Choroid plexus epithelial cell (primary cell): Measurements from ENCODE around the gene BBC3.

Source experiments
- DNase-seq: peaks from one replicate; pipeline ENCODE4 v3.0.0-alpha.2; 2010; ENCODE audit warnings: low read depth
- H3K4me3 ChIP-seq: 2 replicates; pipeline ENCODE4 v1.5.1; 2011; ENCODE audit warnings: low read depth, mild to moderate bottlenecking, control low read depth, low read length, moderate library complexity
- TF ChIP-seq, protein P1 (sequence below): conservative IDR thresholded peaks from 2 replicates; pipeline ENCODE4 v1.5.1; 2011; ENCODE audit warnings: low read depth, mild to moderate bottlenecking, control low read depth, inconsistent platforms, low read length, moderate library complexity

BBC3 gene

DNA sequence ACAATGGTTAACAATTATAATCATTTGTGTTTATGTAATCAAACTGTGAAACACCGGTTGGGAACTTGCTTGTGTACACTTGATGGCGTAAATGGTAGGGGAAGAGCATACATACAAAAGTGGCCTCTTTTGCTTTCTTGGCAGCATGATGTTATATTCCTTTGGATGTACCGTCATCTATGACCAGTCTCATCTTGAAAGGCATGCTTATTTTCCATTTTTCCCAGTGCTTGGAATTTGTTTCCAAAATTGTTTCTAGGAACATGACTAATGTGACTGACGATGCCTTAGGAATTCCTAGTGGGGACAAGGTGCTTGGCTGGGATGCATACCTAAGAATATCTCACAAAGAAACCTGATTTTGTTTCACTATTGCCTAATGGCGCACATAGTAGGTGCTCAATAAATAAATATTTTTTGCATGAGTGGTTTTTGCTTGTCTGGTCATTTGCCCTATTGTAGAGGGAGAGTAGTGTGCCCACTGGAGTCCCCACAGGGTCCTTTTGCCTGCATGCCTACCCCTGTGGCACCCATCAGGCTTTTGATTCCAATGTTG is 54.9 kb downstream of the BBC3 start:
- TF ChIP-seq, protein P1, sequence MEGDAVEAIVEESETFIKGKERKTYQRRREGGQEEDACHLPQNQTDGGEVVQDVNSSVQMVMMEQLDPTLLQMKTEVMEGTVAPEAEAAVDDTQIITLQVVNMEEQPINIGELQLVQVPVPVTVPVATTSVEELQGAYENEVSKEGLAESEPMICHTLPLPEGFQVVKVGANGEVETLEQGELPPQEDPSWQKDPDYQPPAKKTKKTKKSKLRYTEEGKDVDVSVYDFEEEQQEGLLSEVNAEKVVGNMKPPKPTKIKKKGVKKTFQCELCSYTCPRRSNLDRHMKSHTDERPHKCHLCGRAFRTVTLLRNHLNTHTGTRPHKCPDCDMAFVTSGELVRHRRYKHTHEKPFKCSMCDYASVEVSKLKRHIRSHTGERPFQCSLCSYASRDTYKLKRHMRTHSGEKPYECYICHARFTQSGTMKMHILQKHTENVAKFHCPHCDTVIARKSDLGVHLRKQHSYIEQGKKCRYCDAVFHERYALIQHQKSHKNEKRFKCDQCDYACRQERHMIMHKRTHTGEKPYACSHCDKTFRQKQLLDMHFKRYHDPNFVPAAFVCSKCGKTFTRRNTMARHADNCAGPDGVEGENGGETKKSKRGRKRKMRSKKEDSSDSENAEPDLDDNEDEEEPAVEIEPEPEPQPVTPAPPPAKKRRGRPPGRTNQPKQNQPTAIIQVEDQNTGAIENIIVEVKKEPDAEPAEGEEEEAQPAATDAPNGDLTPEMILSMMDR = no peak
- H3K4me3 ChIP-seq = no peak overlapping the region
- peak; percentile 65 for DNase-seq

DNA sequence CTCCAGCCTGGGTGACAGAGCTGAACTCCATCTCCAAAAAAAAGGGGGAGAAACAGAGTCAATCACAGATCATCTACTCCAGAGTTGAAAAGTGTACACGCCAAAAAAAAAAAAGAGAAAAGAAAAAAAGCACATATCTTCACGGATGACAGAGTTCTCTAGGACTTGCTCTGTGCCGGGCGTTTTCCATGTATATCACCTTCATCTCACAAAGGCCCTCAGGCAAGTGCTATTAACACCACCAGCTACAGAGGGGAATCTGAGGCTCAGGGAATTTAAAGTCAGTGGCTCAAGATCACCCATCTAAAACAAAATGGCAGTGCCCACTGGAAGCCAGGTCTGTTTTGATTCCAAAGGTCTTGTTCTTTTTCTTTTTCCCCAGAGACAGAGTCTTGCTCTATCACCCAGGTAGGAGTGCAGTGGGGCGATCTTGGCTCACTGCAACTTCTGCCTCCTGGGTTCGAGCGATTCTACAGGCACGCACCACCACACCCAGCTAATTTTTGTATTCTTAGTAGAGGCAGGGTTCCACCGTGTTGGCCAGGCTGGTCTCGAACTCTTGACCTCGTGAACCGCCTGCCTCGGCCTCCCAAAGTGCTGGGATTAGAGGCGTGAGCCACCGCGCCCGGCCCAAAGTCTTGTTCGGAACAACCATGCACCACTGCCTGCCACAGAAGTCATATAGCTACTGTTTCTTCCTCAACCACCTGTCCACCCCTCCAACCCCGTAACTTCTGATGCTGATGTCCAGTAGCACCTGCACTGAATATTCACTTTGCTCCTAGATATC is 58.1 kb downstream of the BBC3 start:
- TF ChIP-seq, protein P1 = no peak
- no peak for DNase-seq
- H3K4me3 ChIP-seq = no peak overlapping the region
